Breast epithelium (tissue), 4 donors: Measurements from ENCODE around the gene SNX18. TPM values are rescaled to one million over a fixed set of nuclear protein-coding genes. Genes with fewer than 3 reads are reported as not detected.

ENCODE experiments used
- DNase-seq, 2 donors: peaks; one replicate each; pipeline ENCODE4 v3.0.0-alpha.2; 2019; ENCODE audit warnings: low spot score in 2 of 2
- H3K27ac ChIP-seq, 2 donors: fragments of 200-600 bp; sonication (generic) in 1 of 2; one replicate each; pipeline ENCODE4 v1.5.1; 2016 to 2019; ENCODE audit warnings: mild to moderate bottlenecking in 1 of 2
- H3K27me3 ChIP-seq, 2 donors: fragments of 200-600 bp; sonication (generic) in 1 of 2; one replicate each; pipeline versions ENCODE4 v1.5.1 to v1.6.0; 2017 to 2019; ENCODE audit warnings: control low read depth in 1 of 2, mild to moderate bottlenecking in 1 of 2
- H3K36me3 ChIP-seq: fragments of 200-600 bp; one replicate; pipeline ENCODE4 v1.5.1; 2019
- H3K4me1 ChIP-seq, 2 donors: fragments of 200-600 bp; sonication (generic); one replicate each; pipeline ENCODE4 v1.5.1; 2016 to 2019; ENCODE audit warnings: control low read depth in 1 of 2
- H3K4me3 ChIP-seq, 3 donors: fragments of 200-600 bp; sonication (generic); 1 replicate in 2 of 3; 2 replicates in 1 of 3; pipeline ENCODE4 v1.5.1; 2016 to 2019; ENCODE audit warnings: mild to moderate bottlenecking in 3 of 3, moderate library complexity in 2 of 3
- H3K9me3 ChIP-seq, 2 donors: fragments of 200-600 bp; sonication (generic) in 1 of 2; one replicate each; pipeline ENCODE4 v1.5.1; 2016 to 2019; ENCODE audit warnings: control low read depth in 1 of 2
- CTCF ChIP-seq, 3 donors: fragments of 450-650 bp; IDR thresholded peaks; one replicate each; pipeline ENCODE4 v1.5.1; 2016 to 2017; ENCODE audit warnings: antibody characterized with exemption in 3 of 3, mild to moderate bottlenecking in 3 of 3, moderate library complexity in 3 of 3
- POLR2A ChIP-seq: fragments of 450-650 bp; IDR thresholded peaks from one replicate; pipeline ENCODE4 v1.6.1; 2016; ENCODE audit warnings: antibody characterized with exemption, mild to moderate bottlenecking, moderate library complexity
- POLR2AphosphoS5 ChIP-seq, 3 donors: sonication (generic); formaldehyde crosslinking; IDR thresholded peaks; one replicate each; pipeline ENCODE4 v1.6.1; 2017; ENCODE audit warnings: antibody characterized with exemption in 3 of 3
- intact Hi-C: fragments of 100-400 bp; cut with DNase I; formaldehyde crosslinking; loops from one replicate; pipeline ENCODE4 v1.15.1; 2023; ENCODE audit warnings: low total_unique reads
- total RNA-seq, 3 donors: library from RNA; depleted of rRNA; stranded (reverse); fragments of >200 nt; gene quantifications; one replicate each; pipeline ENCODE4 v1.1.0, GENCODE V29; 2016

The SNX18 gene
- total RNA-seq, 3 donors from 2014 or later, result 29.2 to 37.3 (median 33.1) TPM

- no peak overlapping the region for H3K4me3 ChIP-seq
- intact Hi-C loops, result no loop called here
- no peaks in the 10 kb centered on the region for H3K36me3 ChIP-seq
- H3K4me1 ChIP-seq, result no peaks in the 10 kb centered on the region
- H3K27me3 ChIP-seq, result no peaks in the 10 kb centered on the region
- no peaks in the 10 kb centered on the region for H3K9me3 ChIP-seq
- TF ChIP-seq CTCF (IDR thresholded peaks at IDR 0.05), result no peak
- no peak for TF ChIP-seq POLR2AphosphoS5 (IDR thresholded peaks at IDR 0.05)
- no peak for TF ChIP-seq POLR2A
- H3K27ac ChIP-seq, result no peak overlapping the region
- DNase-seq, result no peak
These were observed 60.5 kb downstream of the SNX18 start for GRCh38 chr5:54577937-54578653.

- TF ChIP-seq POLR2A (no peak), POLR2AphosphoS5 (IDR thresholded peaks at IDR 0.05) (no peak), CTCF (IDR thresholded peaks at IDR 0.05) (no peak)
- Histone ChIP-seq H3K4me3 (no peak overlapping the region), H3K36me3 (no peaks in the 10 kb centered on the region), H3K9me3 (no peaks in the 10 kb centered on the region), H3K4me1 (no peaks in the 10 kb centered on the region), H3K27ac (no peak overlapping the region), H3K27me3 (no peaks in the 10 kb centered on the region)
- intact Hi-C loops, result no loop called here
- DNase-seq, result no peak
These were observed 62.2 kb downstream of the SNX18 start for GRCh38 chr5:54579591-54580295.

- intact Hi-C loops, result no loop called here
- H3K4me3 ChIP-seq, result no peak overlapping the region
- no peaks in the 10 kb centered on the region for H3K36me3 ChIP-seq
- DNase-seq, result no peak
- peaks cover 0 to 4% of the 10 kb centered on the region in 2 donors for H3K9me3 ChIP-seq
- TF ChIP-seq POLR2A (no peak), CTCF (IDR thresholded peaks at IDR 0.05) (no peak), POLR2AphosphoS5 (IDR thresholded peaks at IDR 0.05) (no peak)
- H3K27ac ChIP-seq, result peak overlapping the region; percentile 69 to 87
- H3K4me1 ChIP-seq, result no peaks in the 10 kb centered on the region
- no peaks in the 10 kb centered on the region for H3K27me3 ChIP-seq
These were observed 63.6 kb downstream of the SNX18 start for GRCh38 chr5:54580997-54581811.

- TF ChIP-seq CTCF (IDR thresholded peaks at IDR 0.05) (no peak), POLR2A (no peak), POLR2AphosphoS5 (IDR thresholded peaks at IDR 0.05) (peak in 1 of 3 donors; percentile 25)
- intact Hi-C loops, result no loop called here
- Histone ChIP-seq H3K4me1 (no peaks in the 10 kb centered on the region), H3K4me3 (no peak overlapping the region), H3K27ac (peak overlapping the region; percentile 69 to 87), H3K9me3 (peaks cover 0 to 9% of the 10 kb centered on the region in 2 donors), H3K27me3 (no peaks in the 10 kb centered on the region), H3K36me3 (no peaks in the 10 kb centered on the region)
- no peak for DNase-seq
These were observed 64.4 kb downstream of the SNX18 start for GRCh38 chr5:54581831-54582548.
